ENCODE results near the gene PCBP3. TPM values are rescaled to one million over a fixed set of nuclear protein-coding genes. Genes with fewer than 3 reads are reported as not detected.

PCBP3 gene
- total and polyA plus RNA-seq, 12 donors = 1.7 to 15.8 (median 4.7) TPM

- H3K4me3 ChIP-seq = peak within 1 kb of the TSS in 2 of 4 donors; percentile 67 to 84
Observed at GRCh38 chr21:45981151-45982091, 337.9 kb downstream of the PCBP3 start, which contains the start of gene COL6A1. Gene COL6A1, plus strand, starts transcription at chr21:45981770. Its CDS starts 81 bp downstream, at chr21:45981851.

GRCh38 chr21:45982092-45982757, 338.7 kb downstream of the PCBP3 start:
- peak in 1 of 7 donors; percentile 39 for DNase-seq
- Histone ChIP-seq H3K9me3 (replicated peaks in 1 of 3) (no peaks in the 10 kb centered on the region), H3K27me3 (no peaks in the 10 kb centered on the region), H3K4me3 (peak overlapping the region in 2 of 4 donors; percentile 67 to 84), H3K36me3 (replicated peaks in 1 of 2) (peaks cover 0 to 27% of the 10 kb centered on the region in 2 donors), H3K27ac (peak overlapping the region in 2 of 5 donors; percentile 45 to 52), H3K4me1 (replicated peaks in 1 of 2) (peaks cover 0 to 3% of the 10 kb centered on the region in 2 donors)
- intact Hi-C loops (cut with DNase I) = loop anchor here in 1 of 2 donors (10.0 kb wide), 1 partner anchor 113 kb away; the partner anchor contains the start of gene COL6A2
- no peak for TF ChIP-seq CTCF (IDR thresholded peaks at IDR 0.05)
- no peak for TF ChIP-seq POLR2A (IDR thresholded peaks at IDR 0.05)
- WGBS, 4 donors = 4 to 17% (median 6%) methylated on average over 6 to 45 of the region's 45 CpGs

More at GRCh38 chr21:45981151-45982091, 337.9 kb downstream of the PCBP3 start, which contains the start of gene COL6A1:
- 0 to 1% (median 1%) methylated on average over 16 to 51 of the region's 63 CpGs for WGBS, 4 donors
- no peaks in the 10 kb centered on the region for H3K9me3 ChIP-seq (replicated peaks in 1 of 3)
- TF ChIP-seq CTCF (IDR thresholded peaks at IDR 0.05) (no peak), POLR2A (IDR thresholded peaks at IDR 0.05) (peak; percentile 49 to 66)
- H3K36me3 ChIP-seq (replicated peaks in 1 of 2) = peaks cover 0 to 19% of the 10 kb centered on the region in 2 donors
- intact Hi-C loops (cut with DNase I) = loop anchor here in 1 of 2 donors (10.0 kb wide), 1 partner anchor 113 kb away; the partner anchor contains the start of gene COL6A2
- H3K4me1 ChIP-seq (replicated peaks in 1 of 2) = peaks cover 0 to 3% of the 10 kb centered on the region in 2 donors
- H3K27ac ChIP-seq = peak within 1 kb of the TSS in 2 of 5 donors; percentile 80 to 84
- DNase-seq = peak; percentile 74 to 87 (median 82)
- no peaks in the 10 kb centered on the region for H3K27me3 ChIP-seq

GRCh38 chr21:45982758-45983648, 339.5 kb downstream of the PCBP3 start:
- peaks cover 0 to 3% of the 10 kb centered on the region in 2 donors for H3K4me1 ChIP-seq (replicated peaks in 1 of 2)
- peaks cover 0 to 29% of the 10 kb centered on the region in 2 donors for H3K36me3 ChIP-seq (replicated peaks in 1 of 2)
- 57 to 89% (median 63%) methylated on average over 11 to 45 of the region's 45 CpGs for WGBS, 4 donors
- no peaks in the 10 kb centered on the region for H3K27me3 ChIP-seq
- H3K27ac ChIP-seq = peak overlapping the region in 2 of 5 donors; percentile 40 to 52
- H3K9me3 ChIP-seq (replicated peaks in 1 of 3) = no peaks in the 10 kb centered on the region
- TF ChIP-seq CTCF (IDR thresholded peaks at IDR 0.05) (no peak), POLR2A (IDR thresholded peaks at IDR 0.05) (no peak)
- peak in 2 of 7 donors; percentile 8 to 30 for DNase-seq
- H3K4me3 ChIP-seq = peak overlapping the region in 2 of 4 donors; percentile 67 to 84
- intact Hi-C loops (cut with DNase I) = loop anchor here in 1 of 2 donors (10.0 kb wide), 1 partner anchor 112 kb away; the partner anchor contains the start of gene COL6A2
